Osteocyte (in vitro differentiated cells): ENCODE results near the gene TMC7. TPM values are rescaled to one million over a fixed set of nuclear protein-coding genes. Genes with fewer than 3 reads are reported as not detected.
A peak's percentile ranks its signal among the peaks of the same experiment; 100 is the strongest.

Experiments
- DNase-seq: peaks from one replicate; pipeline ENCODE4 v3.0.0; 2021; ENCODE audit warnings: mixed read lengths; ENCODE audit not compliant: unreplicated experiment; ENCODE audit errors: extremely low spot score
- H3K27ac Mint-ChIP-seq: one replicate; pipeline ENCODE4 v1.8.0; 2021; ENCODE audit warnings: mild to moderate bottlenecking, mixed read lengths; ENCODE audit not compliant: unreplicated experiment
- H3K27me3 Mint-ChIP-seq: one replicate; pipeline ENCODE4 v1.8.0; 2021; ENCODE audit warnings: mixed read lengths; ENCODE audit not compliant: unreplicated experiment
- H3K36me3 Mint-ChIP-seq: one replicate; pipeline ENCODE4 v1.8.0; 2021; ENCODE audit warnings: mixed read lengths; ENCODE audit not compliant: unreplicated experiment
- H3K4me1 Mint-ChIP-seq: one replicate; pipeline ENCODE4 v1.8.0; 2021; ENCODE audit warnings: mixed read lengths; ENCODE audit not compliant: unreplicated experiment
- H3K4me3 Mint-ChIP-seq: one replicate; pipeline ENCODE4 v1.8.0; 2021; ENCODE audit warnings: mild to moderate bottlenecking, moderate library complexity, mixed read lengths; ENCODE audit not compliant: unreplicated experiment
- H3K9me3 Mint-ChIP-seq: one replicate; pipeline ENCODE4 v1.8.0; 2021; ENCODE audit warnings: mixed read lengths; ENCODE audit not compliant: unreplicated experiment
- CTCF ChIP-seq: fragments of 200-600 bp; sonication (generic); IDR thresholded peaks from 2 replicates; pipeline ENCODE4 v1.5.0; 2021; ENCODE audit warnings: antibody characterized with exemption, mild to moderate bottlenecking, moderate library complexity
- total RNA-seq: library from RNA; stranded (reverse); gene quantifications from 2 replicates; pipeline ENCODE4 v1.2.1, GENCODE V29; 2021

The TMC7 gene
- total RNA-seq, 1 donor from 2014 or later = 1.2 TPM

DNA sequence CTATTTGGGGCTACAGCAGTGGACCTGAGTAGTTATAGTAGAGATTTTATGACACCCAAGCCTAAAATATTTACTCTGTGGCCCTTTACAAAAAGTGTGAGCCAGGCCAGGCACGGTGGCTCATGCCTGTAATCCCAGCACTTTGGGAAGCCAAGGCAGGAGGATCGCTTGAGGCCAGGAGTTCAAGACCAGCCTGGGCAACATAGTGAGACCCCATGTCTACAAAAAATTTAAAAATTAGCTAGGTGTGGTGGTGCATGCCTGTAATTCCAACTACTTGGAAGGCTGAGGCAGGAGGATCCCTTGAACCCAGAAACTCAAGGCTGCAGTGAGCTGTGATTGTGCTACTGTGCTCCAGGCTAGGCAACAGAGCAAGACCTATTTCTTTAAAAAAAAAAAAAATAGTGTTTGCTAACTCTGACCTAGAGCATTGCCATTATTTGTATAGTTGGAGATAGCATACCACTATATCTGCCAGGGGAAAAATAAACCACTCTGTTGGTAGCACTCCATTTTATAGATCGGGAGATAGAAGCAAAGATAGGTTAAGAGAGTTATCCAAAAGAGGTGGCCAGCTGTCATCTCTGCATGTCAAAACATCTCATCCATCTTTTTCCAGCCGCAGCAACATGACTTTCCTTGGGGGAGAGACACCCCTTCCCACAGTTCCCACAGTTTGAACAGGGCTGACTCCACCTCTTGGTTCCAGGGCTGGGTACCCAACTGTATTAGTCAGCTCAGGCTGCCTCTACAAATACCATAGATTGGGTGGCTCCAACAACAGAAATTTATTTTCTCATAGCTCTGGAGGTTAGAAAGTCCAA is 127.0 kb downstream of the TMC7 start:
- DNase-seq = no peak
- Mint-ChIP-seq H3K27me3 (no peaks in the 10 kb centered on the region), H3K27ac (no peak overlapping the region), H3K4me3 (no peak overlapping the region), H3K4me1 (peaks cover 30% of the 10 kb centered on the region), H3K9me3 (no peaks in the 10 kb centered on the region), H3K36me3 (no peaks in the 10 kb centered on the region)
- TF ChIP-seq CTCF = no peak

DNA sequence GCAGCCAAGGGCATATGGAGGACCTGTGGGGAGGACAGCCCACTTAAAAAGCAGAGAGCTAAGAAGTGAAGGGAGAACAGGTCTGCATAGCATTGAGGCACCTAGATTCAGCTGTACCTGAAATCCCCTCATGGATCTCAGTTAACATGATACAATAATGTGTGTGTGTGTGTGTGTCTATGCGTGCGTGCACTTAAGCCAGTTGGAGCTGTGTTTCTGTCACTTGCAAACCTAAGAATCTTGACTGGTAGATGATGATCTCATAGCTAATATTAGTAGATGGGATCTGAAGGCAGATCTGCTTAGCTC is 128.3 kb downstream of the TMC7 start:
- TF ChIP-seq CTCF = no peak
- H3K4me3 Mint-ChIP-seq = peak overlapping the region; percentile 26
- no peaks in the 10 kb centered on the region for H3K9me3 Mint-ChIP-seq
- no peaks in the 10 kb centered on the region for H3K27me3 Mint-ChIP-seq
- no peak for DNase-seq
- peaks cover 41% of the 10 kb centered on the region for H3K4me1 Mint-ChIP-seq
- H3K27ac Mint-ChIP-seq = peak overlapping the region; percentile 34
- peaks cover 4% of the 10 kb centered on the region for H3K36me3 Mint-ChIP-seq

Other genes starting within 250 kb of the TMC7 start
- 1,200 and 1,259 TPM in 2 replicates for gene RPS15A, start 193.6 kb upstream of the TMC7 start, total RNA-seq
- 95.4 and 97.9 TPM in 2 replicates for gene ARL6IP1, start 182.4 kb upstream of the TMC7 start, total RNA-seq
- 77.9 and 89.6 TPM in 2 replicates for gene SMG1, start 57.5 kb upstream of the TMC7 start, total RNA-seq
- gene COQ7, start 83.7 kb downstream of the TMC7 start, total RNA-seq = 27.1 and 31.6 TPM in 2 replicates
- 56.1 and 57.9 TPM in 2 replicates for gene ITPRIPL2, start 130.0 kb downstream of the TMC7 start, total RNA-seq
- gene SYT17, start 184.3 kb downstream of the TMC7 start, total RNA-seq = not detected in 2 replicates